ENCODE measurements around the gene ID3. TPM values are rescaled to one million over a fixed set of nuclear protein-coding genes. Genes with fewer than 3 reads are reported as not detected.
A peak's percentile ranks its signal among the peaks of the same experiment; 100 is the strongest.
"Not testable (repeated sequence)": the region's sequence is repeated elsewhere in the genome, so short reads cannot be mapped to it uniquely, and the experiment has no call there.

Gene ID3
- total RNA-seq, 1 experiment from 2014 or later = 400 TPM

- DNase-seq (ENCODE audit: low read depth in 1 of 2, low spot score in 2 of 2); H3K36me3 ChIP-seq; H3K27me3 ChIP-seq (replicated peaks); H3K9me3 ChIP-seq (replicated peaks); H3K27ac ChIP-seq; H3K4me3 ChIP-seq: not testable (repeated sequence)
- peaks cover 19% of the 10 kb centered on the region for H3K4me1 ChIP-seq (replicated peaks)
These were observed 16.4 kb downstream of the ID3 start for GRCh38 chr1:23542940-23543339.

- peaks cover 20% of the 10 kb centered on the region for H3K4me1 ChIP-seq (replicated peaks)
- H3K27ac ChIP-seq = no peak overlapping the region
- H3K9me3 ChIP-seq (replicated peaks) = no peaks in the 10 kb centered on the region
- no peak overlapping the region for H3K4me3 ChIP-seq
- H3K27me3 ChIP-seq (replicated peaks) = no peaks in the 10 kb centered on the region
- no peaks in the 10 kb centered on the region for H3K36me3 ChIP-seq
- peak; percentile 91 to 92 for DNase-seq (ENCODE audit: low read depth in 1 of 2, low spot score in 2 of 2)
These were observed 19.5 kb downstream of the ID3 start for GRCh38 chr1:23539698-23540266.

GRCh38 chr1:23537296-23537973 lies 21.9 kb downstream of the ID3 start:
- no peak for DNase-seq (ENCODE audit: low read depth in 1 of 2, low spot score in 2 of 2)
- Histone ChIP-seq H3K36me3 (no peaks in the 10 kb centered on the region), H3K4me1 (replicated peaks) (peaks cover 11% of the 10 kb centered on the region; the same call in 1 of the 2 replicates), H3K4me3 (no peak overlapping the region), H3K27me3 (replicated peaks) (no peaks in the 10 kb centered on the region), H3K27ac (no peak overlapping the region), H3K9me3 (replicated peaks) (no peaks in the 10 kb centered on the region)

GRCh38 chr1:23533246-23534023 lies 25.9 kb downstream of the ID3 start:
- no peak overlapping the region for H3K4me3 ChIP-seq
- no peak overlapping the region for H3K27ac ChIP-seq
- H3K36me3 ChIP-seq = peaks cover 4% of the 10 kb centered on the region; the same call in 1 of the 2 replicates
- DNase-seq (ENCODE audit: low read depth in 1 of 2, low spot score in 2 of 2) = no peak
- H3K27me3 ChIP-seq (replicated peaks) = no peaks in the 10 kb centered on the region
- no peaks in the 10 kb centered on the region for H3K9me3 ChIP-seq (replicated peaks)
- peaks cover 33% of the 10 kb centered on the region for H3K4me1 ChIP-seq (replicated peaks)

- H3K4me1 ChIP-seq (replicated peaks) = peaks cover 41% of the 10 kb centered on the region
- H3K4me3 ChIP-seq = peak overlapping the region; percentile 74
- no peaks in the 10 kb centered on the region for H3K27me3 ChIP-seq (replicated peaks)
- no peak for DNase-seq (ENCODE audit: low read depth in 1 of 2, low spot score in 2 of 2)
- peaks cover 4% of the 10 kb centered on the region; the same call in 1 of the 2 replicates for H3K36me3 ChIP-seq
- H3K9me3 ChIP-seq (replicated peaks) = no peaks in the 10 kb centered on the region
- H3K27ac ChIP-seq = no peak overlapping the region
These were observed 27.7 kb downstream of the ID3 start for GRCh38 chr1:23531562-23532094.

GRCh38 chr1:23530747-23531561 lies 28.3 kb downstream of the ID3 start, which contains the start of gene E2F2:
Gene E2F2, minus strand, starts transcription at chr1:23531233. Its CDS starts 440 bp downstream, at chr1:23530793.
- peaks cover 4% of the 10 kb centered on the region; the same call in 1 of the 2 replicates for H3K36me3 ChIP-seq
- DNase-seq (ENCODE audit: low read depth in 1 of 2, low spot score in 2 of 2) = peak; percentile 82 to 91
- no peaks in the 10 kb centered on the region for H3K27me3 ChIP-seq (replicated peaks)
- H3K27ac ChIP-seq = peak within 1 kb of the TSS; percentile 79
- peaks cover 41% of the 10 kb centered on the region for H3K4me1 ChIP-seq (replicated peaks)
- H3K9me3 ChIP-seq (replicated peaks) = no peaks in the 10 kb centered on the region
- peak within 1 kb of the TSS; percentile 74 for H3K4me3 ChIP-seq

GRCh38 chr1:23530087-23530746 lies 29.1 kb downstream of the ID3 start:
- H3K4me3 ChIP-seq = peak overlapping the region; percentile 74
- H3K9me3 ChIP-seq (replicated peaks) = no peaks in the 10 kb centered on the region
- peak overlapping the region; percentile 79 for H3K27ac ChIP-seq
- peaks cover 41% of the 10 kb centered on the region for H3K4me1 ChIP-seq (replicated peaks)
- peak in 1 of 2 experiments; percentile 27 for DNase-seq (ENCODE audit: low read depth in 1 of 2, low spot score in 2 of 2)
- peaks cover 4% of the 10 kb centered on the region; the same call in 1 of the 2 replicates for H3K36me3 ChIP-seq
- H3K27me3 ChIP-seq (replicated peaks) = no peaks in the 10 kb centered on the region

- no peak overlapping the region for H3K27ac ChIP-seq
These were observed 29.9 kb downstream of the ID3 start for GRCh38 chr1:23529146-23530086.

GRCh38 chr1:23528250-23528978 lies 30.9 kb downstream of the ID3 start:
- no peaks in the 10 kb centered on the region for H3K9me3 ChIP-seq (replicated peaks)
- no peaks in the 10 kb centered on the region for H3K27me3 ChIP-seq (replicated peaks)
- peaks cover 41% of the 10 kb centered on the region for H3K4me1 ChIP-seq (replicated peaks)
- peak; percentile 86 to 95 for DNase-seq (ENCODE audit: low read depth in 1 of 2, low spot score in 2 of 2)
- no peak overlapping the region for H3K27ac ChIP-seq
- H3K36me3 ChIP-seq = peaks cover 4% of the 10 kb centered on the region; the same call in 1 of the 2 replicates
- no peak overlapping the region for H3K4me3 ChIP-seq

More at GRCh38 chr1:23529146-23530086, 29.9 kb downstream of the ID3 start:
- Histone ChIP-seq H3K36me3 (peaks cover 4% of the 10 kb centered on the region; the same call in 1 of the 2 replicates), H3K4me3 (peak overlapping the region; percentile 74), H3K4me1 (replicated peaks) (peaks cover 41% of the 10 kb centered on the region), H3K27me3 (replicated peaks) (no peaks in the 10 kb centered on the region), H3K9me3 (replicated peaks) (no peaks in the 10 kb centered on the region)
- peak in 1 of 2 experiments; percentile 31 for DNase-seq (ENCODE audit: low read depth in 1 of 2, low spot score in 2 of 2)

- H3K36me3 ChIP-seq = peaks cover 4% of the 10 kb centered on the region; the same call in 1 of the 2 replicates
- no peaks in the 10 kb centered on the region for H3K9me3 ChIP-seq (replicated peaks)
- DNase-seq (ENCODE audit: low read depth in 1 of 2, low spot score in 2 of 2) = no peak
- H3K4me1 ChIP-seq (replicated peaks) = peaks cover 41% of the 10 kb centered on the region
- no peak overlapping the region for H3K4me3 ChIP-seq
- no peak overlapping the region for H3K27ac ChIP-seq
- H3K27me3 ChIP-seq (replicated peaks) = no peaks in the 10 kb centered on the region
These were observed 31.4 kb downstream of the ID3 start for GRCh38 chr1:23527900-23528249.

GRCh38 chr1:23527366-23527765 lies 31.9 kb downstream of the ID3 start:
- DNase-seq (ENCODE audit: low read depth in 1 of 2, low spot score in 2 of 2) = no peak
- peaks cover 6% of the 10 kb centered on the region for H3K36me3 ChIP-seq
- no peak overlapping the region for H3K27ac ChIP-seq
- peaks cover 41% of the 10 kb centered on the region for H3K4me1 ChIP-seq (replicated peaks)
- no peaks in the 10 kb centered on the region for H3K9me3 ChIP-seq (replicated peaks)
- no peak overlapping the region for H3K4me3 ChIP-seq
- no peaks in the 10 kb centered on the region for H3K27me3 ChIP-seq (replicated peaks)
